Activated T-helper 9 cell treated with anti-CD3 and anti-CD28 coated beads, Interleukin-2, amount 50 U/mL, for 16 hours (primary cell): ENCODE results near the gene NMRAL1.

Source experiments
- DNase-seq: peaks from one replicate; pipeline ENCODE4 v3.0.0-alpha.2; 2020; ENCODE audit warnings: low read depth

NMRAL1 gene

DNA sequence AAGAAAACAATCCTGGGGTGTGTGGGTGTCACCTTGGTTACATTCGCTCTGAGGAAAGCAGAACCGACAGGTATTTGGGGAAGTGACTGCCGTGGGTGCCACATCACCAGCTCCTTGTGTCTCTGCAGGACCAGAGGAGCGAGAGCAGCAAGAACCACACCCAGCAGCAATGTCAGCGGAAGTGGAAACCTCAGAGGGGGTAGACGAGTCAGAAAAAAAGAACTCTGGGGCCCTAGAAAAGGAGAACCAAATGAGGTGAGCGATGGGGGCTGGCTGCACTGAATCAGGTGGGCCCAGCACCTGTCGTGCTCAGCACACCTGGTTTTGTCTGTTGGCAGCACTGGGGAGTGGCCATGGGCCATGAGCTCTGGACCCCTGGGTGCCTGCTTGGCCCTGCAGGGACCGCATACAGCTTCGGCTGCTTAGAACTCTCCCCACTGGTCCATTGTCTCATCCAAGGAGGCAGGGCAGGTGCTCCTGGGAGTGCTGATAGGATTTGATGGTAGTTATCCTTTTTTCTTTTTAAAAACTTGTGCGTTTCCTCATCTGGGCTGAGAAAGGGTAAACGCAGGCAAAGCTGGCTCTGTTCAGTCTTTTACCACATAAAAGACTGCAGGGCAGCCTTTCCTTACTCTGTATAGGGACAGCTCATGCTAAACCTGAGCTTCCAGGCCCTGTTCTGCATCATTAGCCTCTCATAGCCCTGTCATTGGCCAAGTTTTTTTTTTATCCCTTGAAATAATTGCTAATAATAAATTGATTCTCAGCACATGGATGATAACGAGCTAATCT is 31.1 kb upstream of the NMRAL1 start:
- DNase-seq: peak; percentile 40

DNA sequence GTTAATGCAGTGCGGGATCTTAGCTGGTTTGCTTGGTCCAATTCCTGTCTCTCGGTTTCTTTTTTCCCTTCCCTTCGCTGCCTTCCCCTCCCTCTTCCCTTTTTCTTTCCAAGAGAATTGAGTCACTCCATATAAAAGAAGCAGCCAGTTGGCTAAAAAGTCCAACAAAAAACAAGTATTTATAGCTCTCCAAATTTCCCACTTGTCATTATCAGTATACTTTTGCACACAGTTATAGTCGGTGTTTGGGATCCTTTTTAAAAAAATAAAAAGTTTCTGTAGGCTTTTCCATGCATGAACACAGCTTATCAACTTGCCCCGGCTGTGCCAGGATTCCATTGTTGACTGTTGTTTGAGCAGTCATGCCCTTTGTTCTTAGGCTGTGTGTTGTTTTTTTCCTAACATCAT is 26.6 kb upstream of the NMRAL1 start:
- no peak for DNase-seq

DNA sequence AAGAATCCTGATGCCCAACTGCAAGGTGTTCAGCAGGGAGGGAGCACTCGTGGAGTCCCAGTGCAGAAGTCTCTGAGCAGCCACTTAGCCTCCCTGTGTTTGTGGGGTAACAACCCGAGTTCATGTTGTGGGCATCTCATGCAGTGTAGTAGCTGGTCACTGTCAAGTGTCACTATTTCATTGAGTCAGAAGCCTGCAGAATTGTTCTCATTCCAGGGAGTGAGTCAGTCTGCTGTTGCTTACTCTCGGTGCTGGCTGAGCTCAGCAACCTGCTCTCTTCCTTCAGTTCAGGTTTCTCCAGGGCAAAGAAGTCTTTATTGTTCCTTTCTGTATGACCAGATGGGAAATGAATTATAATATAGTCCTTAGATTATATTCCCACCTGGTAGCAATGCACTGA is 25.8 kb upstream of the NMRAL1 start:
- DNase-seq: no peak

DNA sequence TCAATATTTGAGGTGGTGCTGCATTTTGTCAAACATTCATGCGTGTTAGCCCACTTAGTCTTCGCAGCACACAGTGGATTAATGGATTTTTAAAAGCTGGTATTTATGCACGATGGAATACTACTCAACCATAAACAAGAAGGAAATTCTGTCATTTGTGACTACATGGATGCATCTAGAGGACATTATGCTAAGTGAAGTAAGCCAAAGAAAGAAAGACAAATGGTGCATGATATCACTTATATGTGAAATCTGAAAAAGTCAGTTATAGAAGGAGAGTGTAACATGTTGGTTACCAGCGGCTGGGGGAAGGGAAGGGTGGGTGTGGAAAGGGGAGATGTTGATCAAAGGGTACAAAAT is 24.8 kb upstream of the NMRAL1 start:
- DNase-seq: no peak

DNA sequence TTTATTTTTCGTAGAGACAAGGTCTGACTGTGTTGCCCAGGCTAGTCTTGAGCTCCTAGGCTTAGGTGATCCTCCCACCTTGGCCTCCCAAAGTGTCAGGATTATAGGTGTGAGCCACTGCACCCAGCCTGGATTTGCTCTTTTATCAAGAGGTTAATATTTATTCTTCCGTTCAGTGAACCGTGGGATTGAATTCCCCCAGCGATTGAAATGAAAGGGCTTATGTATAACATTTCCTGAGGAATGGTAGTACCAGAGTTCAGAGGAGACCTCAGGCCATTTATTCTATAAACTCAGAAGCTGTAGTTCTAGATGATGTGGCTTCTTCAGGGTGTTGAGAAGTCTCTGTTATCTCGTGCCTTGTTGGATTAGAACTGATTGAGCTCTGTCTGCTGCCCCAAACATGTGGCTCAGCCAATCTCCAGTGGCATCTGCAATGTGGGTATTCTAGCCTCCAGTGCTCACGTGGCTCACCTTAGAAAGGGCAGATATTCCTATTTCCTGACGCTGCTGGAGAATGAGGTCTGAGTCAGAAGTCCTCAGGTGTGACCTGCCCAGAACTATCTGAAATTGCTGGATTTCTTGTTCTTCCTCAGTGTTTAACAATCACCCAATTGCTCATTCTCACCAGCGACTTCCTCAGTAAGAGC is 24.2 kb upstream of the NMRAL1 start:
- DNase-seq: no peak

DNA sequence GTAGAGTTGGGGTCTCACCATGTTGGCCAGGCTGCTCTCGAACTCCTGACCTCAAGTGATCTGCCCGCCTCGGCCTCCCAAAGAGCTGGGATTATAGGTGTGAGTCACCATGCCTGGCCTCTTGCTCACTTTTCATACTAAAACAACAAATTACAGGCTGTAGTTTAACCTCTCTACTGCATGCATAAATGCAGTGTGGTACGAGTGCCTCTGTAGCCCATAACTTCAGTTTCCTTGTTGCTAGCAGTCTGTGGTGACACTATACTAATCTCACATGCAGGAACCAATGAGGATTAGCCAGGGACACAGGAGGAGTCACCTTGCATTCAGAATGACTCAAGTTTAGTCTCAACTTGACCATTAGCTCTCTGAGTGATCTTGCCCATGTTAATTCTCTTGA is 21.9 kb upstream of the NMRAL1 start:
- no peak for DNase-seq

DNA sequence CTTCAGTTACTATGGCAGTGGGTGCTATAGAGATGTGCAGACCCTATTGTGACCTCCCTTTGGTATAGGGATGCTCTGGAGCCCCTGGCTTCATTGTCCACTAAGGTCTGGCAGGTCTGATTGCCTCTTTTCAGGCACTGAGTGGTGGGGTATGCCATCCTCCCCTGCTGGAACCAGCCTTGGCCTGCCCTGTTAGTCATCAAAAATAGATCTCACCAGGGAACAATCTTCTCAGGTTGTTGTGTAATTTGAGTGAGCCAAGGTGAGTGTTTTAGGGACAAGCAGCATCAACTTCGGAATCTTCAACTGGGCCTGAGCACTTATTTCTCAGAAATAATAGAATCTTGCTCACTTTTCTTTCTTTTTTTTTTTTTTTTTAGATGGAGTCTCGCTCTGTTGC is 21.3 kb upstream of the NMRAL1 start:
- DNase-seq: no peak

DNA sequence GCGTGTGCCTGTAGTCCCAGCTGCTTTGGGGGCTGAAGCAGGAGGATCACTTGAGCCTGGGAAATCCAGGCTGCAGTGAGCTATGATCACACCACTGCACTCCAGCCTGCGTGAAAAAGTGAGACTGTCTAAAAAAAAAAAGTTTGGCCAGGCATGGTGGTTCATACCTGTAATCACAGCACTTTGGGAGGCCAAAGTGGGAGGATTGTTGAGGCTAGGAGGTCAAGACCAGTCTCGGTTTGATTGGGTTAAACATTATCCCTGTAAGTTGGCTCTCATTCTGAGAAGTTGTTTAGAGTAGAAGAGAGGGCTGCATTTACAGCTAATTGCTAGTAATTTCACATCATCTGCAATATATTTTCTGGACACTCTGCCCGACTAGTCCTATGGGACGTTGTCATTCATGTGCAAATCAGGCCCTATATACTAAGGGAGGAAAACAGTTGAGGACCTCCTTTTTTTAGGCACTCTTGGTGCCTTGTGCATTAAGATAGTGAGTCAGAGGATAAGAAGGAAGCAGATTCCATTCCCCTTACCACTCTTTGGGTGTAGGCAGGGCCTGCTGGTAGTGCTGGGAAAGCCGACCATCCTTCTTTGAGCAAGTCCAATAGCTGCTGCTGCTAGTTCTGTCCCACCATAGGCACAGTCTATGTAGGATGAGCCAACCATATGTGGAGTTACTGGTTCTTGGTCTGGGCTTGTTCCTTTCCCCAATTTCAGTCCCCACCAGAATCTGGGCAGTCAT is 20.5 kb upstream of the NMRAL1 start:
- DNase-seq: no peak

DNA sequence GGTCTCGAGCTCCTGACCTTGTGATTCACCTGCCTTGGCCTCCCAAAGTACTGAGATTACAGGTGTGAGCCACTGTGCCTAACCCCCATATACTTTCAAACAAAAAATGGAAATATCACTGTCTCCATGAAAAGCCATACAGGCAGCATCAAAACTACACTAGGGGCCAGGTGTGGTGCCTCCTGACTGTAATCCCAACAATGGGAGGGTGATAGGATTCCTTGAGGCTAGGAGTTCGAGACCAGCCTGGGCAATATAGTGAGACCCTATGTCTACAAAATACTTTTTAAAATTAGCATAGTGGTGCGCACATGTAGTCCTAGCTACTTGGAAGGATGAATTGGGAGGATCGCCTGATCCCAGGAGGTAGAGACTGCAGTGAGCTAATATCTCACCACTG is 17.5 kb upstream of the NMRAL1 start:
- no peak for DNase-seq

DNA sequence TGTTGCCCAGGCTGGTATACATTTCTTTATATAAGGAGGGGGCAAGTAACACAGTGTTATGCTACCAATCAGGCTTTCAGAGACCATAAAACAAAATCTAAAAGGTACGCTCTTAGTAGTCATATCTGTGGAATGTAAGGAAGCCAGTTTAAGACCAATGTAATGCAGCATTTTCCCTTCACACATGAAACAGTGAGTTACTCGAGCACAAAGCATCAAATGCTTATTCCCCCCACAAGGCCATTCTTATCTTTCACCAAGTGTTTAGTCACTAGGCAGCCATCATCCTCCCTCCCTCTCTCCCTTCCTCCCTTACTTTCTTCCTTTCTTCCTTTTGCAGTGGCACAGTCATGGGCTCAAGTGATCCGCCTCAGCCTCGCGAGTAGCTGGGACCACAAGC is 14.6 kb upstream of the NMRAL1 start:
- no peak for DNase-seq

DNA sequence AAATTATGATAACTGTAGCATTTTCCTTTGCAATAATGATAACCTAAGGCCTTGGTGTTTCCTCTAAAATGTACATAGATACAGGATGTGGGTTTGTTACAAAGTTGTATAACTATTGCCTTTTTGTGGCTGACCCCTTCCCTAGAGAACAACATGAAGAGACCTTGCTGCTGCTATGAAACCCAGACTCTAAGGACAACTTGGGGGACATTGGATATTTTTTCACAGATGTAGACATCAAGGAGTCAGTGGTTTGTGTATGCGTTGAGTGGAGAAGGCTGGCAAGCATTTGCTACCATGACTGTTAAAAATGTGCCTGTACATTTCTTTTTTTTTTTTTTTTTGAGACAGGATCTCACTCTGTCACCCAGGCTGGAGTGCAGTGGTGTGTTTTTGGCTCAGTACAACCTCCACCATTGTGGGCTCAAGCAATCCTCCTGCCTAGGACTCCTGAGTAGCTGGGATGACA is 14.1 kb upstream of the NMRAL1 start:
- DNase-seq: no peak

DNA sequence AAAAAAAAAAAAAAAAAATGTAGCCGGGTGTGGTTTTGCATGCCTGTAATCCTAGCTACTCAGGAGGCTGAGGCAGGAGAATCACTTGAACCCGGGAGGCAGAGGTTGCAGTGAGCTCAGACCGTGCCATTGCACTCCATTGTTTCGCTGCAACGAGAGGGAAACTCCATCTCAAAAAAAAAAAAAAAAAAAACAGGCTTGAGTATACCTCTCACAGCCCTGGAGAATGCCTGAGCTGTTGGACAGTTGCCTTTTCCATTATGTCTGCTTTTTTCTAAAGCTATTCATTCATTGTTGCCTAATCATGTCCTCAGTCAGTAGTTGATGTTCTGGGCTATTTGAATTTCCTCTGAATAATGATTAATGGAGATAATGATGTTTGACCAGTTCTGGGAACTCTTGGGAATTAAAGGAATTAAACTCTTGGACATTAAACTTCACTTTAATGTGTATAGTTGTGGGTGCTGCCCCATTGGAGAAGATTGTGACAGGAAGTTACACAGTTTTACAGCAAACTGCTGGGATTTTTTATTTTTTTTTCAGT is 13.6 kb upstream of the NMRAL1 start:
- no peak for DNase-seq

DNA sequence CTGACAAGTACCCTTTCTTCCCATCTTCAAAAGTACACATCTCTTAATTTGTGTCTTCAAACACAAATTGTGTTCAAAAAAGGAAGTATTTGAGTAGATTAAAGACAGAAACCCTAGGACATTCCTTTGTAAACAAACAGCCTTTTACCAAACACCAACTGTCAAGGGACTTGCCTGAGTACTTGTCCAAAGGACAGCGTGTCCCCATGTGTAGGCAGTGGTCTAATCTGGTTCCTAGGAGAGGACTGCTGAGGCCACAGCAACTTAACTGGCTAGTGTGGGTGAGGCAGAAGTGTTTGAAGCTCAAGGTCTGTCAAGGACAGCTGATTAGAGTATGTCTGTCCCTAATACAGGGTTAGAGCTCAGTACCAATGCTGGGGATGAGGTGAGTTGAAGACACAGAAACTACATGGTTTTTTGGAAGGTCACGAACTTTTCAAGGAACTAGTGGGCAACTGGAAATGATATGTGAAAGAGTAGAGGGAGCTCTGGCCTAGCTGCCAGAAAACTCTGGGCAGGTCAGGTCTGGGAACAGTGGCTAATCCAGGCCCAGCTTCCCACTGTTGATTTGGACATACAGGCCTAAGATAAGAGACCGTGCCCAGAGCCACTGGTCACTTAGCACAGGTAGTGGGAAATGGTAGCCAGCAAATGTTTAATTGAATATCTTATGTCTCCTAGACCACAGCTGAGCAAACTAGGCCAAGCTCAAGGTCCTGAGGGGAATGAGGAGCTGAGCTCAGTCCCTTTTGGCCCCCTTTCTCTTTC is 11.9 kb upstream of the NMRAL1 start:
- no peak for DNase-seq

DNA sequence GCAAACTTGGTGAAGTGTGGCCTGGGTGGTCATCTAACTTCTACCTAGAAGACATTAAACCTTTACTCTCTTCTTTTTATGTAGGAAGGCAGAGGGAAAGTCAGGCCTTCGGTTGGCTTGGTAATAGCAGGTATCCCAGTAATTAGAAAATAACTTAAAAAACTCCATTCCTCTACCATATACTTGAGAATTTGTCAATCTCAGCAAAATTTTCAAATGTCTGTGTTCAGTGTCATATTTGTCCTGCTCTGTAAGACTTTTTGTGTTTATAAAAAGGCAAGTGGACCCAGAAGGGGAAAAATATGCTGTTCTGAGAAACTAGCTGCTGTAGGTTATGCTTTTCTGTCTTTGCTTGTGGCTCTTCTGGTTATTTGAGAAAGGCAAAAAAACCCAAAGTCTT is 7.5 kb upstream of the NMRAL1 start:
- no peak for DNase-seq

DNA sequence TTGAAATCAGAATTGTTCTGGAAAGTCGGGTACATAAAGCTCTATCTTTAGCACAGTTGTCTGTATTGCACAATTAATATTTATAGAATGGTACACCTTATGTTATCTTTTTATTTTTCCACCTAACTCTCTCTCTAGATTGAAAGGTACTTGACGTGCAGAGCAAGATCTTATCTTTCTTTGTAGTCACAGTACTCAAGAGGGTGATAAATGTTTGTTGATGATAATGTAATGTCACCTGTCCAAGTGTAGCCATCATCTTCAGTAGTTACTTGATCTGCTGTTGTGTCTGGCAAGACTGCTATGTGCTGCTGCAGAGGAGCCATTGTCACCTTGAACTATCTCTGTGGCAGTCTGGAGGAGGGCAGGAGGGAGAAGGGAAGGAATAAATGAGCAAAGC is 7.1 kb upstream of the NMRAL1 start:
- no peak for DNase-seq

DNA sequence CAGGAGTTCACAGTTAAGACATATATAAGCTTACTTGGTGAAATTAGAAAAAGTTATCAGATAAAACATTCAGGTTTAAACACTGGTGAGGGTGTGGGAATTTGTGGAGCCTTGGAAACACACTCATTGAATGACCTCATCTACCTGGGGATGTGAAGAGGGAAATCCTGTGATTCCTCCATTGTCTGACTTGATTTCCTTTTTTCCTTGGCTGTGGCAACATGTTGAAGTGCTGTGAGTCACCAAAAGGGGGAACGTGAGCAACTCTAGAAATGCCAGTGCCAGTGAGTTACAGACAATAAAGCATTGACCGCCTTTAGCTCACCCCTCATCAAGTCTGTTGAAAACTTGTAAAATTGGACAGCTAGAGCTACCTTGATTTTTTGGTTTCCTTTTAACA is 3.5 kb upstream of the NMRAL1 start:
- no peak for DNase-seq

DNA sequence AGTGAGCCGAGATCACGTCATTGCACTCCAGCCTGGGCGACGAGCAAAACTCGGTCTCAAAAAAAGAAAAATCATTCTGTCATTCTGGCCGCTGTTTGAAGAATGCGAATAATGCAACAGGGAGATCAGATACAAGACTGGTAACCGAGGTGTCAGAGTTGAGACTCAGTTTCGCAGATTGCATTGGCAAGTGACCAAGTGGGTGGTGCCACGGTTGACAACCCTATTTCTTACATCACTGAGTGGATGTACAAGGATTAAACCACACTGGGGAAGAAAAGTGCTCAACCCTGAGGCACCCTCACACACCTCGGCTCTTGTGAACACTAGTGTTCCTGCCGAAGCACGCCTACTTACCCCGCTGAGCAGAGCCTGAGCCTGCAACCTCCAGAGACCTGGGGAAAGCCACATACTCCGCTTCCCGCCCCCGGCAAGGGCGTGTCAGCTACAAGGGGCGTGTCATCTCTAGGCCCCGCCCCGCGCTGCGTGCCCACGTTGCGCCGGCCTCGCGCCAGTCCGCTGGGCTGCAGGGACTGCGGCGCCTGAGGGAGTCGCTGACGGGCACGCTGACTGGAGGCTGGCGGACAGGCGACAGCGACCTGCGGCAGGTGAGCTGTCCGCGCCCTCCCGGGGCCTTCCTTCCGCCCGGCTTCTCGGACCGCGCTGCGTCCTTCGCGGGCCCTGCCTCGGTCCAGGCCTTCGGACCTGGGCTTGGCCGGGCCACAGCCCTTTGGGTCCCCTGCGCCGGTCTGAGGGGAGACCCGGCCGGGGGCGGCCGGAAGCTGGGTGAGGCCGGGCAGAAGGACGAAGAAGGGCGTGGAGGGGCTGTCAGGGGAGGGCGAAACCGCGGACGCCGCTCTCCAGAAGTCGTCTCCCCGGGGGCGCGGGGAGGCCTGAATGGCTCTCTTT is 1.7 kb upstream of the NMRAL1 start, which contains the start of gene HMOX2:
HMOX2 (plus strand) TSS at position 519 of the 909 bp plus-strand sequence. CDS start 29,127 bp downstream, outside the sequence.
- DNase-seq: peak; percentile 91

DNA sequence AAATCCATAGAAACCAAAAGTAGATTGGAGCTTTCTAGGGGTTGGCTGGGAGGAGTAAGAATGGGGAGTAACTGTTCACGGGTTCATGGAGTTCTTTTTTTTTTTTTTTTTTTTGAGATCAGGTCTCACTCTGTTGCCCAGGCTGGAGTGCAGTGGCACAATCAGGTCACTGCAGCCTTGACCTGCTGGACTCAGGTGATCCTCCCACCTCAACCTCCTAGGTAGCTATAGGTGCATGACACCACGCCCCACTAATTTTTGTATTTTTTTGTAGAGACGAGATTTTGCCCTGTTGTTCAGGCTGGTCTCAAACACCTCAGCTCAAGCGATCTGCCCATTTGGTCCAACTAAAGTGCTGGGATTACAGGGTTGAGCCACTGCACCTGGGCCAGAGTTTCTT is 1.5 kb downstream of the NMRAL1 start:
- DNase-seq: no peak

DNA sequence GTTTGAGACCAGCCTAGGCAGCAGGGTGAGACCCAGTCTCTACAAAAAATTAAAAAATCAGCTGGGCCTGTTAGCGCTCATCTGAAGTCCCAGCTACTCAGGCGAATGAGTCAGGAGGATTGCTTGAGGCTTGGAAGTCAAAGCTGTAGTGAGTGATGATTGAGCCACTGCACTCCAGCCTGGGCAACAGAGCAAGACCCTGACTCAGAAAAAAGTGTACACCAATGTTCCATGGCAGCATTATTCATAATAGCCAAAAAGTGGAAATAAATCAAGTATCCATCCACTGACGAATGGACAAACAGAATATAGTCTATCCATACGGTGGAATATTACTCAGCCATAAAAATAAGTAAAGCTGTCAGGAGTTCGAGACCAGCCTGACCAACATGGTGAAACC is 2.6 kb downstream of the NMRAL1 start:
- no peak for DNase-seq

DNA sequence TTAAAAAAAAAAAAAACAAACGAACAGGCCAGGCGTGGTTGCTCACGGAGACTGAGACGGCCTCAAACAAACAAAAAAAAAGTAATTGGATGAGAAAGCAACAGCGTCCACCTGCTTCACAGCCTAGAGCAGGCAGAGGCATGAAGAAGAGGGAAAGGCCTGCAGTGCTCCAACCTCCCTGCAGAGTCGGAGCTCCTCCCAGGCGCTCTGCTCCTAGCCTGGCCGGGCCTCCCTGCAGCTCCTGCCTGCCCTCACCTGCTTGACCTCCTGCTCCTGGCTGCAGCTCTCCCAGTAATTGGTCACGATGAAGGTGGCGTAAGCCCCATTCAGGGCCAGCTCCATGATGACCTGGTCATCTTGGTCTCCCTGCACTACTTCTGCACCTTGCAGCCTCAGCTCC is 5.5 kb downstream of the NMRAL1 start:
- DNase-seq: no peak

DNA sequence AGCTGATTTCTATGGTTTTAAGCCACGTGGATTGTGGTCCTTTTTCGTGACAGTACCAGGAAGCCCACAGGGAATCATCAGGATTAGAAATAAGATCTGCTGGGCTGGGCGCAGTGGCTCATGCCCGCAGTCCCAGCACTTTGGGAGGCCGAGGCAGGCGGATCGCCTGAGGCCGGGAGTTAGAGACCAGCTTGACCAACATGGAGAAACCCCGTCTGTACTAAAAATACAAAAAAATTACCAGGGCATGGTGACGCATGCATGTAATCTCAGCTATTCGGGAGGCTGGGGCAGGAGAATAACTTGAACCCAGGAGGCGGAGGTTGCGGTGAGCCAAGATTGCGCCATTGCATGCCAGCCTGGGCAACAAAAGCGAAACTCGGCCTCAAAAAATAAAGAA is 6.5 kb downstream of the NMRAL1 start:
- no peak for DNase-seq
